Measurements from ENCODE around the gene ZNF536. TPM values are rescaled to one million over a fixed set of nuclear protein-coding genes. Genes with fewer than 3 reads are reported as not detected.

The ZNF536 gene
- not detected in 2 replicates for total RNA-seq

DNA sequence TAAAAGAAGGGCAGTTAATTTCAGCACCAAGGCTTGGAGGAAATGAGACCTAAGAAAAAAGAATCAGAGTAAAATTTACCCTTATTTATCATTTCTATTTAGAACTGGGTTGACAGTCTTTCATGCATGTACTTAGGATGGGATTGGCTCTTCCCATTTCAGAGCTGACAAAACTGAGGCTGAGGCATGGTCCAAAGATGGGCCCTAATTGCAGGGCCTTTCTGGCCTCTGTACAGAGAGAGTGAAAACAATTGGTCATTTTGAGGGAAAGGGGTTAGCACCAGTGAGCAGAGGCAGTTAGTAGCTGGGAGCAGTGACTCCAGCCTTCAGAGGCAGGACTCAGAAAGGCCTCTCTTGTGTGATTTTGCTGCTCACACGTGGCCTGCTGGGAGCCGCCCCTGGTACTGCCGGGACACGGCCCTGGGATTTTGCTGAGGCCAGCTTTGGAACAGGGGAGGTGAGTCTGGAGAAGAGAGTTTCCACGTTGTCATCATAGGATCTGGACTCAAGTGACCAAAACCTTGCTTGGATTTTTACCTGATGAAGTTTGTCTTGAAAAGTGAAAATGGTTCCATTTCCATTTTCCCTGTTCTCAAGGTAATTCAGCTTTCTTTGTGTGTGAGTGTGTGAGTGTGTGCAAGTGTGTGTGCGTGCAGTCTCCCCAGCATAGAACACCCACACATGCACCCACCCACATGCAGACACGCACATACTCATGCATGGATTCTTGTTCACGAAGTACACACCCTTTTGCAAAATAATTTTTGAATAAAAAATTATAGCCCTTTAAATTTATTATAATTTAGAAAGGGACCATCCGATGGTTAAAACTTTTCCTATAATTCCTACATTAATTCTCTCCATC, at the start of gene ZNF536:
Gene ZNF536 (plus strand): TSS at position 425 of the 865 bp plus-strand sequence. CDS start 71,179 bp downstream, outside the sequence.

